IMR-90 (cell line): ENCODE results near the gene EYS. TPM values are rescaled to one million over a fixed set of nuclear protein-coding genes. Genes with fewer than 3 reads are reported as not detected.

Experiments used
- ATAC-seq: fragments of 200-7000 bp; cut with Tn5 transposase; 2 replicates; pipeline ENCODE4 v1.9.1; 2020; ENCODE audit warnings: low read depth, mild to moderate bottlenecking, moderate library complexity
- BruUV-seq: library from RNA; stranded (reverse); fragments of 400-500 nt; replicated peaks from 2 replicates; lab custom pipeline; 2021; lab: Mats Ljungman, UMichigan
- CTCF ChIA-PET: fragments of 300-600 bp; formaldehyde crosslinking; extraction: SDS; loops from one replicate; lab custom pipeline; 2021; ENCODE audit warnings: antibody characterized with exemption; lab: Yijun Ruan, JAX
- POLR2A ChIA-PET: fragments of 300-600 bp; sonication (Branson Sonifier 250); formaldehyde crosslinking; loops from one replicate; lab custom pipeline; 2022; ENCODE audit warnings: antibody characterized with exemption; ENCODE audit not compliant: unreplicated experiment; lab: Charles Lee
- DNase-seq: peaks from one replicate; pipeline ENCODE4 v3.0.0; 2013
- H2AFZ ChIP-seq: replicated peaks from 2 replicates; pipeline ENCODE3; 2013; ENCODE audit warnings: low read length, mild to moderate bottlenecking; ENCODE audit not compliant: poor library complexity
- H2AK5ac ChIP-seq: 2 replicates; pipeline ENCODE4 v1.6.1; 2013; ENCODE audit warnings: low read depth, low read length, inconsistent platforms
- H2AK9ac ChIP-seq: replicated peaks from 2 replicates; pipeline ENCODE3; 2013; ENCODE audit warnings: mild to moderate bottlenecking, low read depth, low read length, moderate library complexity; ENCODE audit not compliant: poor library complexity
- H2BK120ac ChIP-seq: 2 replicates; pipeline ENCODE4 v1.6.1; 2013; ENCODE audit warnings: low read depth, low read length, inconsistent platforms
- H2BK15ac ChIP-seq: 3 replicates; pipeline ENCODE4 v1.6.1; 2013; ENCODE audit warnings: low read depth, low read length, inconsistent platforms
- H2BK20ac ChIP-seq: 2 replicates; pipeline ENCODE4 v1.6.1; 2013; ENCODE audit warnings: low read depth, mild to moderate bottlenecking, inconsistent platforms, low read length, moderate library complexity
- H2BK5ac ChIP-seq: 2 replicates; pipeline ENCODE4 v1.6.1; 2013; ENCODE audit warnings: mild to moderate bottlenecking, low read depth, low read length, inconsistent platforms; ENCODE audit not compliant: poor library complexity, severe bottlenecking
- H3K14ac ChIP-seq: replicated peaks from 2 replicates; pipeline ENCODE4 v1.6.1; 2013; ENCODE audit warnings: low read depth, low read length, inconsistent platforms
- H3K18ac ChIP-seq: 2 replicates; pipeline ENCODE4 v1.6.1; 2013; ENCODE audit warnings: low read depth, low read length, control low read depth
- H3K23ac ChIP-seq: 2 replicates; pipeline ENCODE4 v1.6.1; 2013; ENCODE audit warnings: low read depth, low read length, inconsistent platforms
- H3K27ac ChIP-seq: 2 replicates; pipeline ENCODE4 v1.5.1; 2013; ENCODE audit warnings: mild to moderate bottlenecking, control low read depth, low read length; ENCODE audit not compliant: insufficient read depth
- H3K27me3 ChIP-seq: 2 replicates; pipeline ENCODE4 v1.6.1; 2013; ENCODE audit warnings: low read length; ENCODE audit not compliant: control insufficient read depth, insufficient read depth
- H3K36me3 ChIP-seq: 2 replicates; pipeline ENCODE4 v1.6.1; 2013; ENCODE audit warnings: low read length, mixed read lengths; ENCODE audit not compliant: control insufficient read depth, insufficient read depth
- H3K4ac ChIP-seq: 2 replicates; pipeline ENCODE4 v1.6.1; 2013; ENCODE audit warnings: low read depth, low read length, inconsistent platforms
- H3K4me1 ChIP-seq: 2 replicates; pipeline ENCODE4 v1.6.1; 2013; ENCODE audit warnings: low read length, mixed read lengths; ENCODE audit not compliant: control insufficient read depth, insufficient read depth
- H3K4me2 ChIP-seq: 2 replicates; pipeline ENCODE4 v1.6.1; 2013; ENCODE audit warnings: low read depth, mild to moderate bottlenecking, control low read depth, low read length, moderate library complexity
- H3K4me3 ChIP-seq: 2 replicates; pipeline ENCODE4 v1.5.1; 2013; ENCODE audit warnings: low read depth, mild to moderate bottlenecking, control low read depth, low read length, moderate library complexity; ENCODE audit not compliant: insufficient read depth
- H3K56ac ChIP-seq: 2 replicates; pipeline ENCODE4 v1.6.1; 2013; ENCODE audit warnings: low read length, inconsistent platforms; ENCODE audit not compliant: insufficient read depth; ENCODE audit errors: extremely low read depth
- H3K79me1 ChIP-seq, 2 experiments: 2 replicates each; pipeline ENCODE4 v1.6.1; 2013; ENCODE audit warnings: low read length in 2 of 2, inconsistent platforms in 1 of 2, low read depth in 1 of 2
- H3K9ac ChIP-seq: 2 replicates; pipeline ENCODE4 v1.6.1; 2013; ENCODE audit warnings: low read depth, low read length, control low read depth
- H3K9me1 ChIP-seq: 2 replicates; pipeline ENCODE4 v1.6.1; 2013; ENCODE audit warnings: low read length, inconsistent platforms; ENCODE audit not compliant: insufficient read depth
- H3K9me3 ChIP-seq: 2 replicates; pipeline ENCODE4 v1.6.1; 2013; ENCODE audit warnings: low read length; ENCODE audit not compliant: control insufficient read depth, insufficient read depth
- H4K20me1 ChIP-seq: 2 replicates; pipeline ENCODE4 v1.6.1; 2013; ENCODE audit warnings: low read length, inconsistent platforms; ENCODE audit not compliant: insufficient read depth
- H4K5ac ChIP-seq: 2 replicates; pipeline ENCODE4 v1.6.1; 2013; ENCODE audit warnings: mild to moderate bottlenecking, low read depth, low read length, control low read depth
- H4K8ac ChIP-seq, 2 experiments: 2 replicates each; pipeline ENCODE4 v1.6.1; 2013; ENCODE audit warnings: low read depth in 2 of 2, low read length in 2 of 2, control low read depth in 1 of 2, inconsistent platforms in 1 of 2
- H4K91ac ChIP-seq: 2 replicates; pipeline ENCODE4 v1.6.1; 2013; ENCODE audit warnings: low read depth, low read length, inconsistent platforms; ENCODE audit not compliant: insufficient read depth
- CEBPB ChIP-seq: IDR thresholded peaks from 2 replicates; pipeline ENCODE4 v1.6.1; 2012; ENCODE audit warnings: low read depth, low read length, improper control_type of control experiment
- RCOR1 ChIP-seq: IDR thresholded peaks from 2 replicates; pipeline ENCODE4 v1.6.1; 2012; ENCODE audit warnings: mild to moderate bottlenecking, low read length, improper control_type of control experiment; ENCODE audit not compliant: insufficient replicate concordance
- WGBS, 2 experiments: methylation state at CpG; one replicate each; pipeline versions ENCODE4 v1.1.5 to v1.1.7; 2013; ENCODE audit warnings: missing lambda C conversion rate in 2 of 2; ENCODE audit not compliant: insufficient read length in 1 of 2; ENCODE audit errors: extremely low coverage in 2 of 2; 5-methylcytosine and 5-hydroxymethylcytosine counted together
- dilution Hi-C: fragments of 300-500 bp; cut with HindIII; formaldehyde crosslinking; loops from one replicate; pipeline ENCODE4 v1.14.3; 2018; ENCODE audit warnings: low sequenced_read_pairs; ENCODE audit not compliant: unreplicated experiment
- in situ Hi-C: fragments of 300-500 bp; cut with MboI; formaldehyde crosslinking; loops from 3 replicates; pipeline ENCODE4 v1.14.3; 2019; ENCODE audit warnings: low sequenced_read_pairs, inconsistent platforms, mixed read lengths
- intact Hi-C: fragments of 100-400 bp; cut with micrococcal nuclease; formaldehyde crosslinking; loops from 2 replicates; pipeline ENCODE4 v1.10.0; 2022
- polyA plus RNA-seq, 3 experiments: library from polyadenylated mRNA; depleted of rRNA; stranded (reverse); fragments of >200 nt; gene quantifications; 2 replicates each; pipeline ENCODE4 v1.2.3, GENCODE V29; 2012; ENCODE audit warnings: low replicate concordance in 1 of 3
- total RNA-seq: library from RNA; depleted of rRNA; stranded (reverse); fragments of >200 nt; gene quantifications from 2 replicates; pipeline ENCODE4 v1.2.3, GENCODE V29; 2012

The EYS gene
- total and polyA plus RNA-seq, 2 of the 4 experiments (the other 2 are of a cell fraction) = under 0.01 TPM; not detected in 1

GRCh38 chr6:64803470-64804166 is 903.4 kb downstream of the EYS start:
- Histone ChIP-seq H3K9me1 (no peaks in the 10 kb centered on the region), H3K27ac (no peak overlapping the region), H2AK5ac (no peak overlapping the region), H2BK5ac (no peak overlapping the region), H3K27me3 (no peaks in the 10 kb centered on the region), H2BK20ac (no peak overlapping the region), H2BK120ac (no peak overlapping the region), H2AK9ac (no peak overlapping the region), H3K9ac (no peak overlapping the region), H3K4ac (no peak overlapping the region), H3K79me1 (no peaks in the 10 kb centered on the region), H3K9me3 (no peaks in the 10 kb centered on the region), H3K14ac (no peak overlapping the region), H3K23ac (no peak overlapping the region), H4K20me1 (no peaks in the 10 kb centered on the region), H3K56ac (no peak overlapping the region), H4K5ac (no peak overlapping the region), H2BK15ac (no peak overlapping the region), H3K18ac (no peak overlapping the region), H4K91ac (no peak overlapping the region), H3K4me3 (no peak overlapping the region), H2AFZ (peak overlapping the region; percentile 21), H4K8ac (no peak overlapping the region), H3K4me2 (no peak overlapping the region), H3K4me1 (no peaks in the 10 kb centered on the region), H3K36me3 (no peaks in the 10 kb centered on the region)
- ChIA-PET CTCF (no interaction called here), POLR2A (no interaction called here)
- 40% methylated on average over 1 of the region's 9 CpGs; no CpG with 5 or more reads in 1 of the 2 experiments for WGBS, 2 experiments
- no peak for DNase-seq
- no TSS peak for BruUV-seq
- TF ChIP-seq RCOR1 (no peak), CEBPB (no peak)
- in situ Hi-C loops (no loop called here), dilution Hi-C loops (no loop called here), intact Hi-C loops (no loop called here)
- no peak for ATAC-seq
